IPS-NIHi7 (cell line): ENCODE measurements around the gene ACTL10.
"Not testable (repeated sequence)": the region's sequence is repeated elsewhere in the genome, so short reads cannot be mapped to it uniquely, and the experiment has no call there.

Experiments used
- DNase-seq: peaks from one replicate; pipeline ENCODE4 v3.0.0; 2012; ENCODE audit warnings: mixed read lengths; ENCODE audit errors: extremely low spot score

Gene ACTL10

DNA sequence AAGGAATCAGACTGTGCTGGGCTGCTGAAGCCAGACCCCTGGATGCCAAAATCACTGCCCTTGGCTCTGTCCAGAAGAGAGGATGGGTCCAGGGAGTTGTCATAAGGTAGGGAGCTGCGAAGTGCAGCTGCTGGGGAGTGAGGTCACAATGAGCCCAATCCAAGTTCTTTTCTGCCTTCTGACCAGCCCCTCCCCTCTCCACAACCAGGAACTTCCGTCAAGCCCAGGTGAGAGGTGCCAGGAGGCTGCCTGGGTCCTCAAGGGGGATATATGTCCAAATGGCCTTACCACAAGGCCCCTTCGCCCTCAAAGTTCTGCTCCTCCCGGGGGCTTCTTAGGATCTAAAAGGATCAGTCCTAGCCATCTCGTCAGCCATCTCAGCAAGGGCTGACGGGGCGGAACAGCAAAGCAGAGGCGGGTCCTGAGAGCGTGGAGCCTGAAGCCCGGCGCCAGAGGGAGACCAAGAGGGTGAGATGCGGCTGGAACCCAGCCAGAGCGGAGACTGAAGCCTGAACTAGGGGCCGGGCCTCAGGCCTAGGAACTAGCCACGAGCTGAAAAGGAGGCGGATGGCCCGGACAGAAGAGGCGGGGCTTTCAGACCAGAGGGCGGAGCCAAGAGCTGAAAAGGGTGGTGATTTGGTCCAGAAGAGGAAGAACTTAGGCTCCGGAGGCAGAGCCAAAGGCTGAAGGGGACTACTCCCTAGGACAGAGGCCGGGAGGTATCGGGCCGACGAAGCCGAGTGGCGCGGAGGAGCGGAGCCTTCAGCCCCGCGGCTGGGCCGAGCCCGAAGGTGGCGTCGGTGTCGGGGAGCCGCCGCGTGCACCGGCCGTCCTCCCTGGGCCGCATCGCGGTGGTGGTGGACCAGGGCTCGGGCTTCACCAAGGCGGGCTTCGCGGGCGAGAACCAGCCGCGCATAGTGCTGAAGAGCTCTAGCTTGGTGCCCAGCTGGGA is at the start of gene ACTL10:
Gene ACTL10, plus strand, starts transcription at position 651 of the 952 bp plus-strand sequence. CDS start 555 bp downstream, outside the sequence.
- DNase-seq: peak; percentile 94

DNA sequence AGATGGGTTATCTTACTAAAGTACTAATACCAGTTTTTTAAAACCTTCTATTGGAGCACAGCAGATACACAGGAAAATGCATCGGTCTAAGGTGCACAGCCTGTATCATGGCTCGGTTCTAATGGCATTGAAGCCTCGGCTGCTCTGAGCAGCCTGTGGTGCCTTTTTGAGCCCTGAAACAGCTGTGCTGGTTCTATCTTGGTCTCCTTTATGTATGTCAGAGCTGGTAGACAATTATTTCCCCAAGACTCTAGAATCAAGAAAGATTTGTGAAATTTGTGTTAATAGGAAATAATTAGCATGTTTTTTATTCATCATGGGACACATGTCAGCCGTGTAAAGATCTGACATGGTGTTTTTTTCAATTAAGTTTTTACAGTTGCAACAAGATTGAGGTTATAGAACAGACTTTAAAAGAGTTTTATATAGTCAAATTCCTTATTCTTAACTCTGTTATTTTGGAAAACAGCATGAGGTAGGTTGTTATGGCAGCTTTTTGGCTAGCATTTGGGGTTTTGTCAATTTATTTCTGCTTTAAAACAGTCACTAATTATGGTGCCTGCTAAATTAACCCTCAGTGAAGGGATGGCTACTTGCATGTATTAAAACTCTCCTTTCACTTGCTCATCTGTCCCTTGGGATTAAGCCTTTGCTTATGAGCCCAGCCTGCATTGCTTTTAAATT is 44.9 kb upstream of the ACTL10 start:
- DNase-seq: no peak

DNA sequence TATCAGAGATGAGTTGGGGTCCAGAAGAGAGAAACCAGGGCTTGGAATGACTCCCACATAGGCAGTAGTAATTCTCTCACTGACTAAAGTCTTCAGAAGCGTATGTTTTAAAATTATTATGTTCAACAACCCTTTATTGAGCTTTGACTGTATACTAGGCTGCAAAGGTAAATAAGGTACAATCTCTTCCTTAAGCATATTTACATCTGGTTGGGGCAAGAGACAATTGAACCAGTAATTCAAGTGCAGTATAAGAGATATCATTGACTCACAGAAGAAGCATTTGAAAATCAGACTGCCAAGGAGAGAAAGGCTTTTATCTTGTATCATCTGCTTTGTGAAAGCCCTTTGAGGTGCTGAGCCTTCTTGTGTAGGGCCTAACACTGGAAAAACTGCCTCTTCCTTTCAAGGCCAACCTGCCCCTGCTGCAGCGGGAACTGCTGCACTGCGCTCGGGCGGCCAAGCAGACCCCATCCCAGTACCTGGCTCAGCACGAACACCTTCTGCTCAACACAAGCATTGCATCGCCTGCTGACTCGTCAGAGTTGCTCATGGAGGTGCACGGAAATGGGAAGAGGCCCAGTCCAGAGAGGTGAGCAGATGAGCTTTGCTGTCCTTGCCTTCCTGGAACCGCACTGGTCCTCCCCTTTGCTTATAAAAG is 43.9 kb upstream of the ACTL10 start:
- no peak for DNase-seq

GRCh38 chr20:33624399-33624798 is 42.3 kb upstream of the ACTL10 start:
- DNase-seq: no peak

DNA sequence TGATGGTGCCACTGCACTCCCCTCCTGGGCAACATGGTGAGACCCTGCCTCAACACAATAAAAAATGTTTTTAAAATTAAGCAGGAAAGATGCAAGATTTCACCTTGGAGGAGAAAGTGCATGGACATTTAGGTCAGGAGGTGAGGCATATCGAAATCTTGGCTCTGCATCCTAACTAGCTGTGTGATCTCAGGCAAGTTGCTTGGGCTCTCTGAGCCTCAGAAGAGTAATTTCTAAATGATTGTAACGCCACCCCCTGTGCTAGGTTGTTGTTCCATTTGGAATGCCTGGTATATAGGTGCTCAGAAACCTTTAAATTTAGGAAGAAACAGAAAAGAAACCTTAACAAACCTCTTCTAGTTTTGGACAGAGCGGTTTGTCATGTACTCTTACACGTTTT is 40.6 kb upstream of the ACTL10 start:
- DNase-seq: no peak

DNA sequence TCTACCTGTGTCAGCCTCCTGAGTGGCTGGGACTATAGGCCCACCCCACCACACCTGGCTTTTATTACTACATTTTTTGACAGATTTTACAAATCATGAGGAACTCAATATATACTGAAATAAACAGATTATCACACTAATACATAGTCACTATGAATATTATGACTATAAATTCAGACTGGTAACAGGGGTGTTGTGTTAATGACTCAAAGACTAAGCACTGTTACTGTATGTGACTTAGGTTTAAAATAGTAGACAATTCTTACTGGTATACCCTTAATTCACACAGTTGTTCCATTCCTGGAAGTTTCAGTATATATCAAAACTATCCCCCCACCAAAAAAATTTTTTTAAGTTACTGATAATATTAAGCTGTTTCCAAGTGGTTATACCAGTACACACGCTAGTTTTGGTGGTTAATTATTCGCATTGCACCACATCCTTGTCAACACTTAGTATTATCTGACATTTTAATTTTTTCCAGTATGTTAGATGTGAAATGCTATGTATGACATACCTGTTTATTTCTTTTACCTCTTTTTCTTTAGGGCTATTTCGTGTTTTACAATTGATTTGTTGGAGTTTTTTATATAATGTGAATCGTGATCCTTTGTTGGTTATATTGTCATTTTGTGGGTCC is 39.0 kb upstream of the ACTL10 start:
- DNase-seq: no peak

DNA sequence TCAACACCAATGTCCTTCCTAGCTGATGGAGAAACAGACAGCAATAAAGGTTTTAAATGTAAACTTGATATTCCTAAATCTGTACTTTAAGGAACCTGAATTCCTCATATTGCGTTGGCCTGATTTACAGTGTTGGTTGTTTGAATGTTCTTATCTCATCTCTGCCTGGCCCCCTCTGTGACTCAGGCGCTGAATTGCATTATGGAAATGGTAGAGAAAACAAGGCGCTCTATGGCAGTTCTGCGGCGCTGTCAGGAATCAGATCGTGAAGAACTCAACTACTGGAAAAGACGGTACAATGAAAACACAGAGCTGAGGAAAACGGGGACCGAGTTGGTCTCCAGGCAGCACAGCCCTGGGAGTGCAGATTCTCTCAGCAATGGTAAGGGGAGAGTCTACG is 37.2 kb upstream of the ACTL10 start:
- no peak for DNase-seq

DNA sequence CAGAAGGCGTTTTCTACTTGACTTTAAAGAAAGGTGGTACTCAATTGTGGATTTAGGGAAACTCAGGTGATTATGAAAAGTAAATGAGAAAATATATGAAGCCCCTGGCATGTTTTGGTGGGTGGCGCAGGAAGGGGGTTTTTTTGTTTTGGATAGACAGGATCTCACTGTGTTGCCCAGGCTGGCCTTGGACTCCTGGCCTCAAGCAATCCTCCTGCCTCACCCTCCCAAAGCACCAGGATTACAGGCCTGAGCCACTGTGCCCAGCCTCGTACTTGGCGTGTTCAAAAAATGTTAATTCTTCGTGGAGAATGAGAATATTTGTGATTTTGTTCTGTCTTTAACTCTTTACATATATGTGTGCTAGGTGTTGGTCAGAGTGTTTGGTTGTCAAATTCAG is 36.8 kb upstream of the ACTL10 start:
- DNase-seq: no peak

DNA sequence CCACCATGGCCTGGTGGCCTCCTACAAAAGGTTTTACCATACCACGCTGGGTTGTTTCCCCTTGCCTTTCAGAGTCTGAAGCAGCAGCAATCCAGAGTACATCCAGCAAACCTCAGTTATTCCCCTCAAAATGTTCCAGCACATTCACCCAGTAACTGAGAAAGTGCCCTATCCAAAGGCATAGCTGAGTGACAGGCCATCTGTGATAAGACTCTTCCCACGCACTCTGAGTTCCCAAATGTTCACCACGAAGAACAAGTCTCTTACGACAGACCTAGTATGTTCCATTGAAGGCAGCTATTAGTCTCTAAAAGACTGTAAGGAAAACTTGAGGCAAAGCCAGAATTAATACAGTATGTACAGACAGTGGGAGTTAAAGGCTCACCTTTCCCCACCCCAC is 36.2 kb upstream of the ACTL10 start:
- DNase-seq: no peak

DNA sequence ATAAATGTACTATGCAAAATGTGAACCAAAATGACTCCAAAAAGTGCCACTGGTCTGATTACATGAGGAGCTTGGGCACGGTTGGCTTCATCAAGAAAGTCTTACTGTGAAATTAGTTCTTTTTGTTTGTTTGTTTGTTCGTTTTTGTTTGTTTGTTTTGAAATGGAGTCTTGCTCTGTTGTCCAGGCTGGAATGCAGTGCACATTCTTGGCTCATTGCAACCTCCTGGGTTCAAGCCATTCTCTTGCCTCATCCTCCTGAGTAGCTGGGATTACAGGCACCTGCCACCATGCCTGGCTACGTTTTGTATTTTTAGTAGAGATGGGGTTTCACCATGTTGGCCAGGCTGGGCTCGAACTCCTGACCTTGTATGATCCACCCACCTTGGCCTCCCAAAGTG is 34.8 kb upstream of the ACTL10 start:
- not testable (repeated sequence) for DNase-seq

DNA sequence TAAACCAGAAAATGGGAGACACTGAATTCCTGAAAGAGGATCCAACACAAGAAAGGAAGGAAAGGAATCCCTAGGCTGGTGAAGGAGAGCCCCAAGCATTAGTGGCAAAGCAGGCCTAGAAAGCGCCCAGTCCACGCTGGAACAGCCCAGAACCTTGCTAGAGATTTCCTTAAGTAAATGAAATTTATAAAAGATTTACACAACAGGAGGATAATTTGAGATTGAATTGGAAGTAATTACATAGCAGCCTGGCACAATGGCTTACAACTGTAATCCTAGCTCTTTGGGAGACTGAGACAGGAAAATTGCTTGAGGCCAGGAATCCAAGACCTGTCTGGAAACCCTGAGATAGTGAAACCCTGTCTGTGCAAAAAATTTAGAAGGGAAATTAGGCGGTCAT is 31.4 kb upstream of the ACTL10 start:
- DNase-seq: no peak

GRCh38 chr20:33636776-33637175 is 30.0 kb upstream of the ACTL10 start:
- no peak for DNase-seq

DNA sequence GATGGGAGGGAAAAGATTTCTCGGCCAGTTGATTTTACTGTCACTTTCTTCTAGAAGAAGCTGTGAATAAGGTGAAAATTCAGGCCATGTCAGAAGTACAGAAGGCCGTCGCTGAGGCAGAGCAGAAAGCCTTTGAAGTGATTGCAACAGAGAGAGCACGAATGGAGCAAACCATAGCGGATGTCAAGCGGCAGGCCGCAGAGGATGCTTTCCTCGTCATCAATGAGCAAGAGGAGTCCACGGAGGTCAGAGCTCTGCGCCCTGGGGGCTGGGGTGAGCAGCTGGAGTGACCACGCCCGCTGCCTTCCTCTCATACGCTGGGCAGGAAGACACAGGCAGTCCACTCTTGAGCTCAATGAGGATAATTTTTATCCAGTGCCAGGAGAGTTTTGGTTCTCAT is 26.5 kb upstream of the ACTL10 start:
- no peak for DNase-seq

- no peak for DNase-seq
These were observed 22.3 kb upstream of the ACTL10 start for GRCh38 chr20:33644313-33645071.

DNA sequence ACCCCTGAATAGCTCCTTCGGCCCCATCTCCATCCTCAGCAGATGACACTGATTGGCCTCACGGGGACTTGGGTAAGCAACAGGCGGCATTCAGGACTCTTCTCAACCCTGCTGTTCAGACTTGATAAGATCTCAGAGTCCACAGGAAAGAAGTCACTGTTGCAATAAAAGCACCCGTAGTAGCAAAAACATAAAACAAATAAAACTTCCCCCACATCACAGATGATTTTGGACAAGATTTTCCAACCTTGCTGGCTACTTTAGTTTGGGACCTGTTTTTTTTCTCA is 21.7 kb upstream of the ACTL10 start:
- DNase-seq: no peak

DNA sequence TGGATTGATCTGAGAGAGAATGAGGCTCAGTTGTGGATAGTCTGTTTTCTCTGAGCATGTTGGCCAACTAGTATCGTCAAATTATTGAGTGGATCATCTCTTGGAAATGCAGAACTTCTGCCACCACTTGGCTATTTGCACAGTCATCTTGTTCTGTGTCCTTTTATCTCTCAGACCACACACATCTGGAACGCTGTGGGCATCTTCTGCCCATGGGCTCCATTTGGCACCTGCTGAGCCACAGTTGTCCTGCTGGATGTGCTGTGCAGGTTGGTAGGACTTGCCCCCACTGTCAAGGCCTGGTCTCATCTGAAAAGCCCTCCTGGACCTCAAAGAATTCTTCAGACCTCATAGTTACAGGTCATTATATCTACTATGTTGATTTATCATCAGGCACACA is 21.3 kb upstream of the ACTL10 start:
- DNase-seq: no peak

GRCh38 chr20:33646191-33646590 is 20.6 kb upstream of the ACTL10 start:
- no peak for DNase-seq

- peak; percentile 79 for DNase-seq
These were observed 19.7 kb upstream of the ACTL10 start for GRCh38 chr20:33646959-33647602.

DNA sequence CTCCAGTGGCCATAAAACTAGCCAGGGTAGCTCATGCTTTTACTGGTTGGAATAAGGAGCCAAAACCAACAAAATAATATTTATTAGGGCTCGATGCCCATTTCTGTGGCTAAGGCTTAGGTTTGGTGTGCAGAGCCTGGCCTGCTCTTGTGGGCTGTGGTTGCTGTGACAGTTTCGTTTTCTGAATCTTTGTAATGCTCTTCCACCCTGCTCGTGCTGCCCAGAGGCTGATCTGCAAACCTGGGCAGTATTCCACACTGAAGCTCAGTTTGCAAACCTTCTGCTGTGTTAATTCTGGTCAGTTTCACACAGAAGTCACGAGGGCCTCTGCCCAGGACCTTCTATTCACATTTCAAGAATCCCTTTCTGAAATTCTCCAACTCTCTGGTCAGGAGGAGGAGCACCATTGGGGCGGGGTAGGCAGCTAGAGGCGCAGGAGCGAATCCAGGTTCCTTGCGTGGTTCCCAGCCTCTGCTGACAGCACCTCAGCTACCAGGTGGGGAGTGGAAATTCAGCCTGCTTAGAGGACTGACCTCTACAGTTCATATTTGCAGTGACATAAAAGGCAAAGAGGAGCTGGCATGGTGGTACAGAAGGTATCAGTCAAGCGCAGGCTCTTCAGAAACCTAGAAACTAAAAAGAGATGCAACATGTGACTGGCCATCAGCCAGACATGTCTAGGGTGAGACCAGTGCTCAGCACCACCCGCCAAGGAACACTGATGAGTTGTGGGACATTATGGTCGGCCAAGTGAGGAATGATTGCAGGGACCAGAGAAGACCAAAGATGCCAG is 18.9 kb upstream of the ACTL10 start:
- DNase-seq: no peak

- DNase-seq: no peak
These were observed 18.2 kb upstream of the ACTL10 start for GRCh38 chr20:33648396-33649004.
